ENCODE data around the gene VPS37B. TPM values are rescaled to one million over a fixed set of nuclear protein-coding genes. Genes with fewer than 3 reads are reported as not detected.

VPS37B gene
- total RNA-seq, 1 donor from 2014 or later = 83.9 TPM

DNA sequence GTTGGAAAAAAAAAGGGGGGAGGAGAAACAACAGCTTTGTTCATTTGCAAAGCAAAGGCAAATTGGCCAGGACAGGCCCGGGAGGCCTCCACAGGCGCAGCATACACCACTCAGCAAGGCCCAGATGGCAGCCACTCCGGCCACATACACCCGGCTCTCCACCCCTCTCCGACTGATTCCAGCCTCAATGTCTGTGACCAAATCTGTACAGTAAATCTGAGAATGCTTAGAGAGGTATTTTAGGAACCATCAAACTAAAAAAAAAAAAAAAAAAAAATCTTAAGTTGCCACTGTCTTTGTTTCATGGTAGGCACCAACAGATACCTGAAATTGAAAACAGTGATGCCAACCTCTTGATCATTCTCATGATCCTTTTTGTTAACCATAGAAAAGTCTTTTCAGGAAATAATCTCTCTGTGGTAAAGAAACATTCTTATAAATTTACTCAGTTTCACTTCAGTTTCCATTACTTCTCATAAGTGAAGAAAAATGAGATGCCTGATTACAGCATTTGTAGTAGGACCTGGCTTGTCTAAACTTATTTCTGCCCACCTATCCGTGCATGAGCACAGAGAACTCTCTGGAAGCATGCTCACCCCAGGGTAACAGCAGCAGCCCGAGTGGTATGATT lies 20.2 kb downstream of the VPS37B start:
- TF ChIP-seq CTCF (IDR thresholded peaks at IDR 0.05; ENCODE audit: insufficient read depth, low read length, poor library complexity, severe bottlenecking) = no peak
- no peak for DNase-seq (ENCODE audit: low read depth)
- H3K4me3 ChIP-seq (ENCODE audit: low read depth, low read length) = no peak overlapping the region
- no peaks in the 10 kb centered on the region for H3K36me3 ChIP-seq (ENCODE audit: control insufficient read depth, insufficient read depth, low read length)
- no peaks in the 10 kb centered on the region for H3K27me3 ChIP-seq (ENCODE audit: control insufficient read depth, insufficient read depth, low read length)

- Histone ChIP-seq H3K4me3 (ENCODE audit: low read depth, low read length) (no peak overlapping the region), H3K36me3 (ENCODE audit: control insufficient read depth, insufficient read depth, low read length) (no peaks in the 10 kb centered on the region), H3K27me3 (ENCODE audit: control insufficient read depth, insufficient read depth, low read length) (no peaks in the 10 kb centered on the region)
- DNase-seq (ENCODE audit: low read depth) = no peak
- TF ChIP-seq CTCF (IDR thresholded peaks at IDR 0.05; ENCODE audit: insufficient read depth, low read length, poor library complexity, severe bottlenecking) = peak; percentile 3
These were observed 21.8 kb downstream of the VPS37B start for GRCh38 chr12:122874081-122874480.

DNA sequence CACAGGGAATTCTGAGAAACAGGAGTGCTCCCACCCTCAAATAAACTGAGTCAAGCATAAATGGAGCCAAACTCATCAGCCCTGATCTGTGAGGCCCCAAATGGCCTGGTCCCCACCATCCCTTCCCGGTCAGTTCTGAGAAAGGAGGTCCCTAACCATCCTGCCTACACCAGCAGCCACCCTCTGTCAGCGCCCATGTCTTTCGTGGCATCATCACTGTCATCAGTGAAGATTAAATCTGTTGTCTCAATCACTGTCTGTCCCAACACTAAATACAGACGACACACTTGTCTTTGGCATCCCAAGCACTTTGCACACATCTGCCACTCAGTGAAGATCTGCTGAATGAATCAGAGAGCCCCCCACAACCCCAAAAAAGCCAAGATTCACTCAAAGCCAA lies 22.4 kb downstream of the VPS37B start:
- TF ChIP-seq CTCF (IDR thresholded peaks at IDR 0.05; ENCODE audit: insufficient read depth, low read length, poor library complexity, severe bottlenecking) = no peak
- no peaks in the 10 kb centered on the region for H3K27me3 ChIP-seq (ENCODE audit: control insufficient read depth, insufficient read depth, low read length)
- no peaks in the 10 kb centered on the region for H3K36me3 ChIP-seq (ENCODE audit: control insufficient read depth, insufficient read depth, low read length)

GRCh38 chr12:122872815-122873361 lies 23.0 kb downstream of the VPS37B start:
- Histone ChIP-seq H3K36me3 (ENCODE audit: control insufficient read depth, insufficient read depth, low read length) (no peaks in the 10 kb centered on the region), H3K4me3 (ENCODE audit: low read depth, low read length) (no peak overlapping the region), H3K27me3 (ENCODE audit: control insufficient read depth, insufficient read depth, low read length) (no peaks in the 10 kb centered on the region)
- DNase-seq (ENCODE audit: low read depth) = no peak
- TF ChIP-seq CTCF (IDR thresholded peaks at IDR 0.05; ENCODE audit: insufficient read depth, low read length, poor library complexity, severe bottlenecking) = no peak

More for the DNA sequence above, 22.4 kb downstream of the VPS37B start:
- no peak overlapping the region for H3K4me3 ChIP-seq (ENCODE audit: low read depth, low read length)
- no peak for DNase-seq (ENCODE audit: low read depth)

DNA sequence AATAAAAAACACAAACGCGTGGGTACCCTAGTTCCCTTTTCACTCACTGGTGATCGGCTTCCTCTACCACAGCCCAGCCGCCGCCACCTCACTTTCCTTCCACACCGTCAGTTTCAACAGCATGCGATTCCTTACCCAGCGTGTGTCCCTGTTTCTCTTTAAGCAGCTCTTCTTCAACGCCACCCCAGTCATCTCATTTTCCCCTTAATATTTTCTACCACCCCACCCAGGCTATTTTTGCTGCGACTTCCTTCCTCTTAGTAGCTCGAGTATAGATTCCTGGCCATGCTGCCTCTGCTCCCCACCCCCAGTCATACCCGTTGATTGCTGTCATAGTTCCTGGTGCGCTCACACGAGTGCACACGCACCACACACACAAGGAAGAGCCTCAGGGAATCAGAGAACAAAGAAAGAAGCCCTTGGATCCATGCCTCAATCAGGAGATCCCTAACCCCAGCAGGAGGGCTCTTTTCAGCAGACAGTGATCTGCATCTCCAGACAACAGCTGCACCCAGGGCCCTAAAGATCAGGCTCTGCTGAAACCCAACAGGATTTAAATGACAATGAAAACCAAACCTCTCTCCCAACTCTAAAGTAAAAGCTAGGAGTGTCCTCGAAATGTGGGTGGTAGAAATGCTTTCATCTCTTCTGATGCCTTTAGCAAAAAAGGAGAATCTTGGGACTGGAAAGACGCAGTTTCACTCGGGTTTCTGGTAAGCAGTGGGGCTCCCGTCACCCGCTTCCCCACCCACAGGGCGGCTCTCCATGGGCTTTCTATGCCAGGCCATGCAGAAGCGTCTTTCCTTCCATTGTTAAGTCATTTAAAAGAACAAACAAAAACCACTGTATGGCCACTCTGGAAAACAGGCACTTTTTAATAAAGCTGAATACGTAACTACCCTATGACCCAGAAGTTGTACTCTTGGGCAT lies 23.8 kb downstream of the VPS37B start:
- peak; percentile 37 for DNase-seq (ENCODE audit: low read depth)
- no peak for TF ChIP-seq CTCF (IDR thresholded peaks at IDR 0.05; ENCODE audit: insufficient read depth, low read length, poor library complexity, severe bottlenecking)
- Histone ChIP-seq H3K4me3 (ENCODE audit: low read depth, low read length) (no peak overlapping the region), H3K36me3 (ENCODE audit: control insufficient read depth, insufficient read depth, low read length) (peaks cover 3% of the 10 kb centered on the region), H3K27me3 (ENCODE audit: control insufficient read depth, insufficient read depth, low read length) (no peaks in the 10 kb centered on the region)

All from kidney epithelial cell (primary cell).